Inflammatory macrophage treated with lipopolysaccharide for 4 hours (primary cell): ENCODE data around the gene SLC41A3.
"Not testable (repeated sequence)": the region's sequence is repeated elsewhere in the genome, so short reads cannot be mapped to it uniquely, and the experiment has no call there.

ENCODE experiments used
- DNase-seq: peaks from one replicate; pipeline ENCODE4 v3.0.0-alpha.2; 2020

SLC41A3 gene

DNA sequence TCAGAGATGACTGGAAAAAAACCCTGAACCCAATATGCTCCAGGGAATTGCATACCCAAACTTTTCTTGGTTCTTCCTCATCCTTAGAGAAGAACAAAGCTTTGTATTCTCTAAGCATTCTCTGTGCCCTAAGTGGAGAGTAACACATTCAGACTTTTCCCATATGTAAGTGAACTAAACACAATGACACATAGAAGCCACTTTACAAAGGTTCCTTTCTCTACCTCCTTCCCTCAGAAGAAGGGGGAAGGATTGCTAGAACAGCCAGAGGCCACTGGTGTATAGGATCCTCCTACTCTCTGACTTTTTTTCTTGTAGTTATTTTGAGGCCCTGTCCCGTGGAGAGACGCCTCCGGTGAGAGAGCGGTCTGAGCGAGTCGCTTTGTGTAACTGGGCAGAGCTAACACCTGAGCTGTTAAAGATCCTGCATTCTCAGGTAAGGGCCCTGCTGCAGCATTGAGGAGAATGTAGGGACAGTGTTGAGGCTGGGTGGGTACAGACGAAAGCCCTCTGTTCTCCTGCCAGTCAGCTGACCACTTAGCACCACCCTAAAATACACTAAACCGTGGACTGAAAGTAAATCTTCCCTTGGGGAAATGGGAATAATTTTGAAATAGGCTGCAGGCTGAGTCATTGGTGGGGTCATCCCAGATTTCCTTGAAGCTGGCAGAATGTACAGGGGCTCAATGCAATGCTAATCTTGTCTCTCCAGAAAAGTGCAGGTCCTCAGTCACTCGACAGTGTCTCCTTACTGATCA, 108.5 kb downstream of the SLC41A3 start:
- not testable (repeated sequence) for DNase-seq

DNA sequence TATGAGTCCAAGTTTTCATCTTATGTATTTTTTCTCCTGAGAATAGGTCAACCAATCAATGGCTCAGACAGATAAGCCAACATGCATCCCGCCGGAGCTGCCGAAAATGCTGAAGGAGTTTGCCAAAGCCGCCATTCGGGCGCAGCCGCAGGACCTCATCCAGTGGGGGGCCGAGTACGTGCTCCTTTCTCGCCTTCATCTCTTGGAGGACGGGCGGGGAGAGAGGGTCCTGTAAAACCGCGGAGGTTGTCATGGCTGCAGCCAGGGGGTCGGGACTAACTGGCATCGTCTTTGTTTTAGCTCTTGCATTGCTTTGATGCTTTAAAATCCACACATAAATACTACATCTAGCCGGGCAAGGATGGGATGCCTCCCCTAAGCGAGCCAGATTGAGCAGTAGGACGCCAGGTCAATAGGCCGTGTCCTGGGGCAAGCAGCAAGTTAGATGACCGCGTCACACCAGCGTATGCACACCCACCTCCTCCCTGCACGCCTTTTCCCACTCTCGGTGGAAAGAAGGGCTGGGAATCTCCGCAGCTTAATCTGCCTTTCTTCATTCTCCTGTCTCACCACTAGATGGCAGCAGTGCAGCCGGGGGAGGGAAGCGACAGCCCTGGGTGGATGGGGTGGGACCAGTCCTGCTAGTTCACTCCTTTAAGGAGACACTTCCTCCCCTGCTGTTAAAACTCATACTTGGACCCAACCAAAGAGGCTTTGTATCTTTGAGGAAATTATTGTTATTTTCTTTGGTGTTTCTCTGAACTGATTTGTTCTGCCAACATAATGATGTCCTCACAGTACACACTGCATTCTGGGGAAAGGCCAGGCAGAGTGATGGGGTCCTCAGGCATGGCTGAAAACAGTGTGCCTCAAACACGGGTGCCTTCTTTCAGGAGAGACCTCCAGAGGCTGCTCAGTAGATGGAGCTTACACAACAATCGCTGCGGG, 111.7 kb downstream of the SLC41A3 start:
- DNase-seq = peak; percentile 3

DNA sequence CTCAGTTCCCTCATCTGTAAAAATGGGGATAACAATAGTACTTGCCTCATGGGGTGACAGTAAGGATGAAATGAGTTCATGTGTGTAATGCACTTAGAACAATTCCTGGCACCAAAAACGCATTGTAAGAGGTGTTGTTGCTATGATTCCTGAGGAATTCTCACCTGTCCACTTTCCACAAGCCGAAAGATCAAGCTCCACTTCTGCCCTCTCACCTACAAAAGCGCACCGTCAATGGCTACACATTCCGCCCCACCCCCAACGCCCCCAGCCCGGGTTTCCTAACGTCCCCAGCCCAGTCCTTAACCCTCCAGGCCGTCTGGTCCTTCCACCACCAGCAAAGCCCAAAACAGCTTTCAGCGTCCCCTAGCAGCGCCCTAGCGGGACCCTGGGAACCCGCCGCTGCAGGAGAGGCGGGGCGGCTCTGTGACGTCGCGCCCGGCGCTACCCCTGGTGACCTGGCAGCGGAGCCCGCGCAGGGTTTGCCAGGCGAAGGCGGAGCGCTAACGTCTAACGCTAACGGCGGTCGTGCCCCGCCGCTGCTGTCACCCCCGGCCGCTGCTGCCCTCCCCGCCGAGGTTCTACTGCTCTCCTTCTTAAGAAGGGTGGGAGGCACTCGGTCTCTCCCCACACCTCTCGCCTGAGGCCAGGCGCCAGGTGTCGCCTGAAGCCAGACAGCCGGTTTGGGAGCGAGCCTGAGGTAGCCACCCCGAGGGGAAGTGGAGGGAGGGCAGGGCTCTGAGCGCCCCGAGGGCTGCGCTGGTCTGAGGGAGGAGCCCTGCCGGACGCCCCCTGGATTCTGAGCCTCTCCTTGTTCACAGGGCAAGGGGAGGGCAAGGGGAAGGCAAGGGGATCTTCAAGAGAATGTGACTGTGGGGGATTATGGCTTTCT, 115.0 kb downstream of the SLC41A3 start, which contains the start of gene ROPN1B:
Gene ROPN1B (plus strand): TSS at position 478 of the 892 bp plus-strand sequence. CDS start 2,877 bp downstream, outside the sequence.
- DNase-seq = not testable (repeated sequence)

DNA sequence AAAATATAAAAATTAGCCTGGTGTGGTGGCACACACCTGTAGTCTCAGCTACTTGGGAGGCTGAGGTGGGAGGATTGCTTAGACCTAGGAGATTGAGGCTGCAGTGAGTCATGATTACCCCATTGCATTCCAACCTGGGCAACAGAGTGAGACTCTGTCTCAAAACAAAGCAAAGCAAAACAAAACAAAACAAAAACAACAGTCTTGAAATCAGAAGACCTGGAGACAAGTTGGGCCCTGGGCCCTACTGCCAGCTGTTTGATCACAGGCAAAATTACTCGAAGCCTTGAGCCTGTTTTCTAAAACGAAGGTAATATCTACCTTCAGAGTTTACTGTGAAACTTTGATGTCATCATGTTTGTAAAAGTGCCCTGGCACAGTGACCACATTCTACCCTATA, 115.8 kb downstream of the SLC41A3 start:
- not testable (repeated sequence) for DNase-seq

DNA sequence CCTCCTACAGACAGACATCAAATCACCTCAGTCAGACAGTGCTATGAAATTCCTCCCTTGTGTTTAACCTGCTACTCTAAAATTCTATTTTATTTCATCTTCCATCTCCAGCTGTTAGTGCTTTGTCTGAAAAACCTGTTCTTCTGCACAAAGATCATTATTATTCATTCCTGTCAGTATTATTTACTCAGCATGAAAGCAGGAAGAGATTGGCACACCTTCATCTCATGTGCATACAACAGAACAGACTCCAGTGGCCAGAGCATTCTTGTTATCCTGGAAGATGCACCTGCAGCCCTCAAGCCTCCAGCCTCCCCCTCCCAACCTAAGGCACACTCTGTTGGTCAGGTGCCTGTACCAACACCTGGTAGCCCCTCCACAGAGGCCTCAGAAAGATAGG, 116.8 kb downstream of the SLC41A3 start:
- no peak for DNase-seq

DNA sequence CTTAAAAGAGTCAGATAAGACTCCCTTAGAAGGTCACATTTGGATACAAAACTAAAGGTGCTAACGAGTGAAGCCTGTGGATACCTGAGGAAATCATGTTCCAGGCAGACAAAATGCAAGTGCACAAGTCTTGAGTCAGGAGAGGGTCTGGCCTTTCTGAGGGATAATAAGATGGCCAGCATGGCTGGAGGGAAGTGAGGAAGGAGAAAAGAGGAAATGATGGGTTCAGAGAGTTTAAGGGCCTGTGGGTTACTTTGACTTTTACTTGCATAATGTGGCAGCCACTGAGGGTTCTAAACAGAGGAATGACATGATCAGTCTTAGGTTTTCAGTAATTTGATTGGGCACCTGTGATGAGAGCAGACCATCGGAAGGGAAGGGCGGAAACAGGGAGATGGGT, 118.4 kb downstream of the SLC41A3 start:
- DNase-seq = no peak

DNA sequence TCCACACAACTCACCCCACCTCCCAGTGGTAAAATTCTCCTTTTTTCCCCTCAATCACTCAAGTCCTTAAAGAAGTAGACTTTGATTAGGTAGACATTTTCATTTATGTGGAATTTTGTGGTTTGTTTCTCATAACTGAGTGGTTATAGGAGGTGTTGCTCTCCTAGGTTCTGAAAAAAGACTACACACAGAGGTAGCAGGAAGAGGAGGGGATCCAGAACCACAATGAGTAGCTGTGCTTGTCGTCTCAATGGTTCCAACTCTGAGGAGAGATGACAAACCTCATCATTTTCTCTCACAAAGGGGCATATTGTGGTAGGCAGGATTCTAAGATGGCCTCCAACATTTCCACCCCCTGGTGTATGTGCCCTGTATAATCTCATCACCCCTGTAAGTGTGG, 120.1 kb downstream of the SLC41A3 start:
- DNase-seq = not testable (repeated sequence)

DNA sequence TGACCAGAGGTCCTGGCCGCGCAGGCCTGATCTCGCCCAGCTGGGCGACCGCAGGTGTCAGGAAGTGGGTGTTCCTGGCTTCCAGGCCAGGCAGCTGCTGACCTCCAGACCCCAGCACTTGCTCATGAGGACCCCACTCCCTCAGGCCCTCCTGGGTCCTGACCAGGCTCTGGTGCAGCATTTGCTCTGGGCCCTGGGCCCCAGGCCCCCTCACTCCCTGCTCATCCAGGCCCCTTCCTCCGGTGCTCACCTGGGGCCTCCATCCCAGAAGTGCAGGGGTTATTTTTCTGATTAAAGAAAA, 122.7 kb downstream of the SLC41A3 start:
- DNase-seq = no peak

DNA sequence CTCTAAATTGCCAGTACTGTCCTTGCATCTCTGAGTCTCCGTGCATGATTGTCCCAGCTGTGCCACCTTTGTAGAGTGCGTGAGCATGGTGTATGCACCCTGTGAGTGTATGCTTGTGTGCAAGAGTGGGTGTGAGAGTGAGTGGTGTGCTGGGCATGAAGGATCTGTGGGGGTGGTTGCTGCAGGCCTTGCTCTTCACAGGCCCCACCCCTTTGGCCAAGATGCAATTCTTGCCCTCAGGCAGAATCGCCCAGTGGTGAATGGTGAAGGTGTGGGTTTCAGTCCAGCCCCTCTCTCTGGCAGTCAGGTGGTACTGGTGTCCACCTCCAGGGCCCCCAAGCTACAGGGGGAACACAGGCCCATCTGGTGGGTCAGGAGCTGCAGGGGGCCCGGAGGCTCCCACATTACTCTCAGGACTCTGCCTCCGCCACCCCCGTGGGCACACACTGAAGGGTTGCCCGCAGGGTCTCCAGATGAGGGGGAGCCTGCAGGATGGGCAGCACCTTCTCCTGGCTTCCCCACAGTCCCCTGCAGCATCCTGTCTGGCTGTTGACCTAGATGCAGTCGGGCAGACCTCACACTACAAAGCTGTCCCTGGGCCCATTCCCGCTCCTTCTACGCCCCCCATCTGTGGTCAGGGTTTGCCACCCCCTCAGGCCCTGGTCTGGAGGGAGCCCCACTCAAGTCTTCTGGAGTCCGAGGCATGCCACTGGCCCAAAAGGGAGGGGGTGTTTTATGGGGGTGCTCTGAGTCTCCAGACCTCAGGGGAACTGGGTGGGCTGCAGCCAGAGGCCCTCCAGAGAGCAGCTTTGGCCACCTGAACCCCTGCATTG, 123.3 kb downstream of the SLC41A3 start:
- no peak for DNase-seq

DNA sequence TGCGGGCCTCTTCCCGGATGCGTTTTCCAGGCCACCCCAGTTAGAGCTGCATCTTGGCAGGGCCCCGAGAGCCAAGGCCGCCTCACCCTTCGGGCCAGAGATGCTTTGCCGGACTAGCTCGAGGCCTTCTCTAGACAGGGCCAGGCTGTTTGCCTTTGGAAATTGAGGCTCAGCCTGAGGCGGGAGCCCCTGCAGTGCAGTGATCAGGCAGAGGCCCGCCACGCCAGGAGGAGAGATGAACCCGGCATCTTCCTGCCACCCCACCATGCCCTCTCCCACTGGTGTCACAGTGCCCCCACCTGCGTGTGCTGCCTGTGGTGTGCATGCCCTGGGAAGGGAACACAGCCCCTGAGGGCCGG, 123.9 kb downstream of the SLC41A3 start:
- no peak for DNase-seq

DNA sequence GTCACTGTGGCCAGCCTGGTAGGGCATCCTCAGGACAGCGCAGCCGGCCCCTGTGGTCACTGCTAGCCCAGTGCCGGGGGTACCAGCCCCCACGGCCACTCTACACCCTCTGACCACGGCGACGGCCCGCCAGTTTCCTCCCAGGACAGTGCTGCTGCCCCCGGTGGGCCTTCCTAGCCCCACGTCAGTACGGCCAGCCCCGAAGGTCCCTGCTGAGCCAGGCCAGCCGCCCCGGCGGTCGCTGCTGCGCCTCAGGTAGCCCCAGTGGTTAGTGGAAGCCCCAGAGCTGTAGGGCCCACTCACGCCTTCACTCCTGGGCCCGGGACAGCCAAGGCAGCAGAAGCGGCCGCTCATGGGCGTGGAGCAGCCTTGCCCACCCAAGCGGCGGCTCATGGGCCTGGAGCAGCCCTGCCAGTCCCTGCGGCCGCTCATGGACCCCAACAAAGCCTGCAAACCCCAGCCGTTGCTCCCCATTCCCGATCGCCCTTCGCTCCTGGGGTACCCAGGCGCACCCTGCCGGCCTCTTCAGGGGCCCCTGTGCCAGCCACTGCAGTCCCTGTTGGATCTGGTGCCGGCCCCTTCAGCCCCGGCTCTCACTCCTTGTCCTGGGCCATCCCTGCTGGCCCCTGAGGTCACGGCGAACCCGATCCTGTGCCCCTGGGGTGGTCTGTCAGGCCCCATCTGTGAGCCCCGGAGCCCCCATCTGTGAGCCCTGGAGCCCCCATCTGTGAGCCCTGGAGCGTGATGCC, 124.4 kb downstream of the SLC41A3 start:
- no peak for DNase-seq

DNA sequence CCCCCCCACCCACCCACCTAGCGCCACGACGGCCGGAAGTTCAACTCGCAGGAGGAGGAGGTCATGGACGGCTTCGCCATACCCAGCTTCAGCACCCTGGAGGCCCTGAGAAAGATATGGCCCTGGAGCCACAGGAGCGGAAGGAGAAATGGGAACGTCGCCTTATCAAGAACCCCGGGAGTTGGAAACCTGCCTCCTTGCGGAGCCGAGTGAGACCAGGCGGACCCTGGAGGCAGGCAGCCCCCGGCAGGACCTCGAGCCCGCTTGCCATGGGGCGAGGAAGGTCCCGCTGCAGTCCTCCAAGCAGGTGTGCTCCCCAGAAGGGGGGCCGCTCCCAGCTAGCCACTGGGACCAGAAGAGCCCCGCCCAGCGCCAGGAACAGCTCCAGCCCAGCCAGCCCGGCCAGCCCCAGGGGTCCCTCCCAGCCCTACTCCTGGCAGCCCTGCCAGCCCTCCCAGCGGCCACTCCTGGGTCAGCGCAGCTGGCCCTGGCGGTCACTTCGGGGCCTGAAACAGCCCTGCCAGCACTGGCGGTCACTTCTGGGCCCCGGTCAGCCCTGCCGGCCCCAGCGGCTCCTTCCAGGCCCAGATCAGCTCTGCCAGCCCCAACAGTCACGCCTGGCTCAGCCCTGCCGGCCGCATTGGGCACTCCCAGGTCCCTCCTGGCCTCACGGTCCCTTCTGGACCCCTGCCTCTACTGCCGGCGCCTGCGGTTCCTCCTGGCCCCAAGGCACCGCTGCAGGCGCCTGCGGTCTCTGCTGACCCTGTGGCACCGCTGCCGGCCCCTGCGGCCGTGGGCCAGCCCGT, 125.2 kb downstream of the SLC41A3 start:
- no peak for DNase-seq

DNA sequence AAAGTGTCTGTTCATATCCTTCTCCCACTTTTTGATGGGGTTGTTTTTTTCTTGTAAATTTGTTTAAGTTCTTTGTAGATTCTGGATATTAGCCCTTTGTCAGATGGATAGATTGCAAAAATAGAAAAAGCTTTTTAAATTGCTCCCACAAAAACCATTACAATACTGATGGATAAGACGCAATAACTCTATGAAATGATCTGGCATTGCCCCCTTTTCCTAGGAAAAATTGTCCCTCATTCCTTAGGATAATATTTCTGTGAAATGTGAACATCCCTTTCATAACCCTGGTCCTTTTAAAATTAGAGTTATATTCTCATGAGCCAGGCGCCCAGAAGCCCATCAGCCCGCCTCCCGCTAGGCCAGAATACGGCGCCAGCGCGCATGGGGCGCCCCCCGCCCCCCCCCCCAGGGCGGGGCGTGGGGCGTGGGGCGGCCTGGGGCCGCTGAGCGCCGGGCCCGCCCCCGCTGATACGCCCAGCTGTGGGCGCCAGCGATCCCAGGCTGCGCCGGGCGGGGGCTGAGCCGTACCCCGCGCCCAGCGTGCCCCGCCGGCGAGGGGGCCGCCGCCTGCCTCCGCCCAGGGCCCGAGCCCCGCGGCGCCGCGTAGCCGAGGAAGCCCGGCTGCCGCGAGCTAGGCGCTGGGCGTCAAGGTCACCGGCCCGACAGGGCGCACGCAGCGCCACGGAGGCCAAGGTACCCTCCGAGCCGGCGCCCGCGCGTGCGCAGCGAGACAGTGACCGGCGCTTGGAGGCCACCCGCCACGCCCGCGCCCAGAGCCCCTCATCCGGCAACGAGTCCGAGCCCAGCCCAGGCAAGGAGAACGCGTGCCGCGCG, 126.0 kb downstream of the SLC41A3 start:
- no peak for DNase-seq

DNA sequence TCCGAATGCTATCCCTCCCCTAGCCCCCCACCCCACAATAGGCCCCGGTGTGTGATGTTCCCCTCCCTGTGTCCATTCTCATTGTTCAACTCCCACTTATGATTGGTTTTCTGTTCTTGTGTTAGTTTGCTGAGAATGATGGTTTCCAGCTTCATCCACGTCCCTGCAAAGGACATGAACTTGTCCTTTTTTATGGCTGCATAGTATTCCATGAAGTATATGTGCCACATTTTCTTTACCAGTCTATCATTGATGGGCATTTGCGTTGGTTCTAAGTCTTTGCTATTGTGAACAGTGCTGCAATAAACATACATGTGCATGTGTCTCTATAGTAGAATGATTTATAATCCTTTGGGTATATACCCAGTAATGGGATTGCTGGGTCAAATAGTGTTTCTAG, 126.9 kb downstream of the SLC41A3 start:
- not testable (repeated sequence) for DNase-seq
